ENCODE data around the gene DIP2B.

GRCh38 chr12:50569876-50570275, 65.1 kb downstream of the DIP2B start:
- TF ChIP-seq, protein P1, sequence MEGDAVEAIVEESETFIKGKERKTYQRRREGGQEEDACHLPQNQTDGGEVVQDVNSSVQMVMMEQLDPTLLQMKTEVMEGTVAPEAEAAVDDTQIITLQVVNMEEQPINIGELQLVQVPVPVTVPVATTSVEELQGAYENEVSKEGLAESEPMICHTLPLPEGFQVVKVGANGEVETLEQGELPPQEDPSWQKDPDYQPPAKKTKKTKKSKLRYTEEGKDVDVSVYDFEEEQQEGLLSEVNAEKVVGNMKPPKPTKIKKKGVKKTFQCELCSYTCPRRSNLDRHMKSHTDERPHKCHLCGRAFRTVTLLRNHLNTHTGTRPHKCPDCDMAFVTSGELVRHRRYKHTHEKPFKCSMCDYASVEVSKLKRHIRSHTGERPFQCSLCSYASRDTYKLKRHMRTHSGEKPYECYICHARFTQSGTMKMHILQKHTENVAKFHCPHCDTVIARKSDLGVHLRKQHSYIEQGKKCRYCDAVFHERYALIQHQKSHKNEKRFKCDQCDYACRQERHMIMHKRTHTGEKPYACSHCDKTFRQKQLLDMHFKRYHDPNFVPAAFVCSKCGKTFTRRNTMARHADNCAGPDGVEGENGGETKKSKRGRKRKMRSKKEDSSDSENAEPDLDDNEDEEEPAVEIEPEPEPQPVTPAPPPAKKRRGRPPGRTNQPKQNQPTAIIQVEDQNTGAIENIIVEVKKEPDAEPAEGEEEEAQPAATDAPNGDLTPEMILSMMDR (IDR thresholded peaks at IDR 0.05; ENCODE audit: poor library complexity, severe bottlenecking), result no peak
- TF ChIP-seq TAF1 (IDR thresholded peaks at IDR 0.05; ENCODE audit: low read depth), result no peak
- no peak for TF ChIP-seq EP300 (conservative IDR thresholded peaks at IDR 0.05; ENCODE audit: poor library complexity, severe bottlenecking)
- TF ChIP-seq EZH2 (IDR thresholded peaks at IDR 0.05; ENCODE audit: borderline replicate concordance, insufficient read depth, low read length, poor library complexity, severe bottlenecking), result no peak
- TF ChIP-seq POLR2AphosphoS5 (IDR thresholded peaks at IDR 0.05), result no peak
- TF ChIP-seq RAD21 (conservative IDR thresholded peaks at IDR 0.05), result no peak
- TF ChIP-seq REST (IDR thresholded peaks at IDR 0.05; ENCODE audit: borderline replicate concordance), result no peak
- TF ChIP-seq SMC3 (conservative IDR thresholded peaks at IDR 0.05; ENCODE audit: poor library complexity), result no peak

Measured in neural cell (in vitro differentiated cells).